ENCODE measurements around the gene SFMBT1.

SFMBT1 gene

DNA sequence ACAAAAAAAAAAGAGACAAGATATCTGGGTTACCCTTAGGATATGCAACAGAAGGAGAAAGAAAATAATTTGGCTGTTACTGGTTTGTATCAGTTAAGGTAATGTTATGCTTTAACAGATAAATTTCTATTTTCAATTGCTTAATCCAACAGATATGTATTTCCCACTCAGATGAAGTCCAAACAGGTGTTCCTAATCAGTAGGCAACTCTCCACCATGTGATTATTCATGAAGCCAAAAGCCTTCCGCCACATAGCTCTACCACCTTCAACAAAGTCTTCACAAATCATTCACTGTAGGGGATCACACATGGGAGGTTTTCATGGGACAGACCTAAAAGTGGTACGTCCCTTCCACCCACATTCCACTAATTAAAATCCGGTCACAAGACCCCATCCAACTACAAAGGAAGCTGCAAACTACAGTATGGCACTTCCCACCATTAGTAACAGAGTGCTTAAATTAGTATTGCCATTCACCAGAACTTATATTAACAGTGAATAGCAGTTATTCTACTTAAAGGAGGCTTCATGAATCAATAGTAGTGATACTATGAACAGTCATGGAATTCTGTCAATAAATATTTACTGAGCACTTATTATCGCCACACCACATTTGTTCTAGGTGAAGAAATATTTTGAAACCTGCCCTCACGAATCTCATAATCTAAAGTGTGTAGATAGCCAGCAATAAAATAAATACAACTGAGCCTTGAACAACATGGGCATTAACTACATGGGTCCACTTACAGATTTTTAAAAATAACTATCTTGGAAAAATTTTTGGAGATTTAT, 66.5 kb downstream of the SFMBT1 start:
- no peaks in the 10 kb centered on the region for H3K27me3 Mint-ChIP-seq
- peaks cover 25% of the 10 kb centered on the region for H3K4me1 Mint-ChIP-seq (ENCODE audit: low read depth)
- intact Hi-C loops (cut with micrococcal nuclease), result no loop called here
- H3K36me3 Mint-ChIP-seq (ENCODE audit: low read depth), result no peaks in the 10 kb centered on the region
- no peaks in the 10 kb centered on the region for H3K9me3 Mint-ChIP-seq
- no peak overlapping the region for H3K27ac Mint-ChIP-seq
- H3K4me3 Mint-ChIP-seq, result no peak overlapping the region

DNA sequence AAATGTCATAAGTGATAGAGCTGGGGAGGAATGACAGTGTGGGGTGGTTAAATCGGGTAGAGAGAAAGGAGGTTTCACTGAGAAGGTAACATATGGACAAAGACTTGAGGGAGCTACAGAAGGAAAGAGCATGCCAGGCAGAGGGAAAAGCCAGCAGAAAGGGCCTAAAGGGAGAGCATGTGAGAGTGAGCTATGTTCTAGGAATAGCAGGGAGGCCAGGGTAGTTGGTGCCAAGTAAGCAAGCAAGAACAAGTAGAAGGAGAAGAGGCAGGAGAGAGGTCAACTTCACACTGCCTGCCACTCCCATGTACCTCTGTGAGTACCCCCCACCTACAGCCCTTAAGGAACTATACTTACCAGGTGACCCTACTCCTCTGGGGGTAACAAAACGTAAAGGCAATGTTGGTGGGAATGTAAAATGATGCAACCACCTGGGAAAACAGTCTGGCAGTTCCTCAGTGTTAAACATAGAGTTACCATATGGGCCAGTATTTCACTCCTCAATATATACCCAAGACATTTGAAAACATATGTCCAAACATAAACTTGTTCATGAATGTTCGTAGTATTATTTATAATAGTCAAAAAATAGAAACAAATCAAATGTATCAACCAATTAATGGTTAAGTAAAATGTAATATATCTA, 67.6 kb downstream of the SFMBT1 start:
- peaks cover 13% of the 10 kb centered on the region for H3K4me1 Mint-ChIP-seq (ENCODE audit: low read depth)
- no peak overlapping the region for H3K4me3 Mint-ChIP-seq
- no peaks in the 10 kb centered on the region for H3K9me3 Mint-ChIP-seq
- H3K27ac Mint-ChIP-seq, result peak overlapping the region; percentile 6
- intact Hi-C loops (cut with micrococcal nuclease), result no loop called here
- no peaks in the 10 kb centered on the region for H3K36me3 Mint-ChIP-seq (ENCODE audit: low read depth)
- H3K27me3 Mint-ChIP-seq, result no peaks in the 10 kb centered on the region

GRCh38 chr3:52973806-52974205, 72.1 kb downstream of the SFMBT1 start:
- Mint-ChIP-seq H3K4me3 (no peak overlapping the region), H3K27me3 (no peaks in the 10 kb centered on the region), H3K36me3 (ENCODE audit: low read depth) (peaks cover 11% of the 10 kb centered on the region), H3K27ac (no peak overlapping the region), H3K9me3 (no peaks in the 10 kb centered on the region), H3K4me1 (ENCODE audit: low read depth) (no peaks in the 10 kb centered on the region)
- intact Hi-C loops (cut with micrococcal nuclease), result no loop called here

- Mint-ChIP-seq H3K27me3 (no peaks in the 10 kb centered on the region), H3K36me3 (ENCODE audit: low read depth) (peaks cover 21% of the 10 kb centered on the region), H3K9me3 (no peaks in the 10 kb centered on the region), H3K4me1 (ENCODE audit: low read depth) (no peaks in the 10 kb centered on the region), H3K4me3 (no peak overlapping the region), H3K27ac (no peak overlapping the region)
- intact Hi-C loops (cut with micrococcal nuclease), result no loop called here
These were observed 74.0 kb downstream of the SFMBT1 start for GRCh38 chr3:52971895-52972294.

- H3K4me3 Mint-ChIP-seq, result no peak overlapping the region
- no peaks in the 10 kb centered on the region for H3K4me1 Mint-ChIP-seq (ENCODE audit: low read depth)
- intact Hi-C loops (cut with micrococcal nuclease), result no loop called here
- H3K9me3 Mint-ChIP-seq, result no peaks in the 10 kb centered on the region
- peaks cover 30% of the 10 kb centered on the region for H3K36me3 Mint-ChIP-seq (ENCODE audit: low read depth)
- no peaks in the 10 kb centered on the region for H3K27me3 Mint-ChIP-seq
- H3K27ac Mint-ChIP-seq, result no peak overlapping the region
These were observed 78.5 kb downstream of the SFMBT1 start for GRCh38 chr3:52967398-52967797.

DNA sequence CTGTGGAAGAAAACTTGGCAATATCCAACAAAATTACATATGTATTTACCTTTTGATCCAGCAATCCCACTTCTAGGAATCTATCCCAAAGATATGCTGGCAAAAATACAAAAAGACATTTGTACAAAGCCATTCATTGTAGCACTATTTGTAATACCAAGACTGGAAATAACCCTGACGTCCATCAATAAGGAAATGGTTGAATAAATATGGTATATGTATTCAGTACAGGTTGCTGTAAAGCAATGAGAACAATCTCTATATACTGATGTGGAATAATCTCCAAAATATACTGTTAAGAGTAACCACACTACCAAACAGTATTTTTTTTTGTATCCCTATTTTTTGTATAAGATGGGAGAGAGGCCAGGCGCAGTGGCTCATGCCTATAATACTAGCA, 83.7 kb downstream of the SFMBT1 start:
- H3K9me3 Mint-ChIP-seq, result no peaks in the 10 kb centered on the region
- no peak overlapping the region for H3K4me3 Mint-ChIP-seq

GRCh38 chr3:52959773-52960172, 86.1 kb downstream of the SFMBT1 start:
- H3K36me3 Mint-ChIP-seq (ENCODE audit: low read depth), result peaks cover 18% of the 10 kb centered on the region
- peaks cover 23% of the 10 kb centered on the region for H3K4me1 Mint-ChIP-seq (ENCODE audit: low read depth)
- H3K4me3 Mint-ChIP-seq, result no peak overlapping the region
- intact Hi-C loops (cut with micrococcal nuclease), result no loop called here
- no peaks in the 10 kb centered on the region for H3K9me3 Mint-ChIP-seq
- H3K27ac Mint-ChIP-seq, result no peak overlapping the region
- H3K27me3 Mint-ChIP-seq, result no peaks in the 10 kb centered on the region

More for the DNA sequence above, 83.7 kb downstream of the SFMBT1 start:
- H3K36me3 Mint-ChIP-seq (ENCODE audit: low read depth), result peaks cover 16% of the 10 kb centered on the region
- intact Hi-C loops (cut with micrococcal nuclease), result no loop called here
- H3K4me1 Mint-ChIP-seq (ENCODE audit: low read depth), result peaks cover 19% of the 10 kb centered on the region
- H3K27me3 Mint-ChIP-seq, result no peaks in the 10 kb centered on the region
- no peak overlapping the region for H3K27ac Mint-ChIP-seq

DNA sequence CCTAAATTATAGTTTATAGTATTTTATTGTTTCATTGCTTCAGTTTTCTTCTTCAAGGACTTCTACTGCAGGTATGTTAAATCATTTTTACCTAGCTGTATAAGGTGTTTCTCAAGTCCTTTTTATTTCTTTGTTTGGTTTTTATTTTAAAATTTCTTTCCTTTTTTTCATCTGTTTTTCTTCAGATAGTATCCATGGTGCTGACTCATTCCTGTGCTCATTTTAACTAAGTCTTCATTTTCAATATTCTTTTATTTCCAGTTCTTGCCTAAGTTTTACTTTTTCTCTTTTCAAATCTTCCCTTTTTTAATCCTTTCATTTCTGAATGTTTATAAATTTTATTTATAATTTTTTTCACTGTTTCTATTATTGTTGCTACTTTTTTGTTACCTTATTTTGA, 106.3 kb downstream of the SFMBT1 start:
- no peaks in the 10 kb centered on the region for H3K27me3 Mint-ChIP-seq

DNA sequence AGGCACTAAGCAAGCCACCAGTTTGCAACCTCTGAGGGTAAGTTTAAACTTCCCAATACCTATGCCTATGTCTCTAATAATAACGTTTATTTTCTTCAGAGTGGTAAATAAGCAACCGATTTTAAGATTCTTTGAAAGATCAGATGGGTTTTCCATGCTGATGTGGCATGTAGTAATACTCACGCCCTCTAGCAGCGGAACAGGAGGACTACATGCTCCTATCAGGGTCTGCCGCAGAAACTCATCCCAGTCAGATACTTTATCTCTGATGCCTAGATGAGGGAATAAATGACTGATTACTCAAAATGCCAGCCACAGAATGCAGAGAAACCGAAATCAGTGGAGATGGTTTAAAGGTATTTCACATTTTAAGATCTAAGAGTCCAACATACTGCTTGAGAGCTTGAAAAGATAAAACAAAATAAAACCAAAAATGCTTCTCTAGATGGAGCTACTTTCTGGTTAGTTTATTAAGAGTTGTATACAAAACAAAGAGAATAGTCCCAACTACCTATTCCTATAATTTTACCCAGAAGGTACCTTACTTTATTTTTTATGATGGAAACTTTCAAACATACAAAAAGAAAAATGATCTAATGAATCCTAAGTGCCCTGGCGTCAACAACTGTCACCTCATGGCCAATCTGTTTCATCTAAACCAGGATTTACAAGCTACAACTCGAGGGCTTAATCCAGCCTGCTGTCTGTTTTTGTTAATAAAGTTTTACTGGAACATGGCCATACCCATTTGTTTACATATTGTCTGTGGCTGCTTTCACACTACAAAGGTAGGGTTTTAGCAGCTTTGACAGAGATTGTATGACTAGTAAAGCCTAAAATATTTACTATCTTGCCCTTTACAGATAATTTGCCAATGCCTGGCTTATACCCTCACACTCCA, 111.0 kb downstream of the SFMBT1 start:
- Mint-ChIP-seq H3K4me3 (no peak overlapping the region), H3K27ac (no peak overlapping the region), H3K9me3 (no peaks in the 10 kb centered on the region), H3K27me3 (no peaks in the 10 kb centered on the region), H3K36me3 (ENCODE audit: low read depth) (peaks cover 26% of the 10 kb centered on the region), H3K4me1 (ENCODE audit: low read depth) (peaks cover 5% of the 10 kb centered on the region)
- intact Hi-C loops (cut with micrococcal nuclease), result loop anchor here (5.0 kb wide), 2 partner anchors 83 to 193 kb away; no protein-coding TSS in a partner anchor

More for the DNA sequence above, 106.3 kb downstream of the SFMBT1 start:
- Mint-ChIP-seq H3K36me3 (ENCODE audit: low read depth) (peaks cover 37% of the 10 kb centered on the region), H3K27ac (no peak overlapping the region), H3K4me3 (no peak overlapping the region), H3K4me1 (ENCODE audit: low read depth) (no peaks in the 10 kb centered on the region), H3K9me3 (no peaks in the 10 kb centered on the region)
- intact Hi-C loops (cut with micrococcal nuclease), result no loop called here

GRCh38 chr3:52931889-52932288, 114.0 kb downstream of the SFMBT1 start:
- Mint-ChIP-seq H3K36me3 (ENCODE audit: low read depth) (peaks cover 29% of the 10 kb centered on the region), H3K27ac (no peak overlapping the region), H3K9me3 (no peaks in the 10 kb centered on the region), H3K4me1 (ENCODE audit: low read depth) (peaks cover 14% of the 10 kb centered on the region), H3K27me3 (no peaks in the 10 kb centered on the region), H3K4me3 (no peak overlapping the region)
- intact Hi-C loops (cut with micrococcal nuclease), result loop anchor here (5.0 kb wide), 2 partner anchors 80 to 190 kb away; no protein-coding TSS in a partner anchor

GRCh38 chr3:52931328-52931727, 114.5 kb downstream of the SFMBT1 start:
- no peak overlapping the region for H3K27ac Mint-ChIP-seq
- intact Hi-C loops (cut with micrococcal nuclease), result loop anchor here (5.0 kb wide), 2 partner anchors 79 to 189 kb away; no protein-coding TSS in a partner anchor
- peaks cover 29% of the 10 kb centered on the region for H3K36me3 Mint-ChIP-seq (ENCODE audit: low read depth)

DNA sequence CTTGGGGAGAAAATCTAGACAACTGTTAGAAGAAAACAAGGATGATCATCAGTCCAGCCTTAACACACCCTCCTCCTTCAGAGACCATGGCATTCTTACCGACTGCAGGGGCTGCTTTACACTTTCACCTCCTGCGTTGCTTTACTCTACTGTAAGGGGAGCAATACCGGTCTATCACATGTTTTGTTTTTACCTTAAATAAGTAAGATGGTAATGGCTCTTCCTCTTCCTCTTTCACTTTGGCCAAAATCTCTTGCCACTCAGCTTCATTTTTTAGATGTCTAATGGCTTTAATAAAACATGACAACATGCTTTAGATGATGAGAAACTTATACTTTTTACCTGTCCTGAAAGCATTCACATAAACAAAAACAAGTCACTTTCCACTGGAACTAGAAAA, 115.1 kb downstream of the SFMBT1 start:
- Mint-ChIP-seq H3K4me3 (no peak overlapping the region), H3K27ac (no peak overlapping the region), H3K4me1 (ENCODE audit: low read depth) (peaks cover 22% of the 10 kb centered on the region), H3K9me3 (no peaks in the 10 kb centered on the region), H3K27me3 (no peaks in the 10 kb centered on the region), H3K36me3 (ENCODE audit: low read depth) (peaks cover 29% of the 10 kb centered on the region)
- intact Hi-C loops (cut with micrococcal nuclease), result loop anchor here (5.0 kb wide), 2 partner anchors 78 to 188 kb away; no protein-coding TSS in a partner anchor

More at GRCh38 chr3:52931328-52931727, 114.5 kb downstream of the SFMBT1 start:
- Mint-ChIP-seq H3K4me3 (no peak overlapping the region), H3K9me3 (no peaks in the 10 kb centered on the region), H3K27me3 (no peaks in the 10 kb centered on the region), H3K4me1 (ENCODE audit: low read depth) (peaks cover 18% of the 10 kb centered on the region)

DNA sequence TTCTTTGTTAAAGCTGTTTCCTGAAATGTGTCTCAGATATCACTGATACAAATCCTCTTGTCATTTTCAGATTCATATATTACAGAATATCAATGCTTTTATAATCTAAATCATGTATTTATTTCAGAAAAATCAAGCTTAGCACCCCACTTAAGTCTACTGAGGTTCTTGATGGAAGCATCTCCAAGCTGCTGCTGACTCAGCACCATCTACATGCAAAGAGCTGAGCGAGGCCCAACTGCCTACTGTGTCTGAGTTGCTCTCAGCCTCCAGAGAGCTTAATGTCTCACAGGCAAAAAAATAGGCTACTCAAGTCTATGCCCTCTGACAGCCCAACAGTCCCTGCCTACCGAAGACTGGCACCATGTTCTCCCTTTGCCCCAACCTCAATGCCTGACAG, 119.3 kb downstream of the SFMBT1 start:
- H3K4me1 Mint-ChIP-seq (ENCODE audit: low read depth), result peaks cover 42% of the 10 kb centered on the region
- no peak overlapping the region for H3K4me3 Mint-ChIP-seq
- no peaks in the 10 kb centered on the region for H3K27me3 Mint-ChIP-seq
- H3K27ac Mint-ChIP-seq, result peak overlapping the region; percentile 62
- no peaks in the 10 kb centered on the region for H3K9me3 Mint-ChIP-seq
- peaks cover 44% of the 10 kb centered on the region for H3K36me3 Mint-ChIP-seq (ENCODE audit: low read depth)
- intact Hi-C loops (cut with micrococcal nuclease), result no loop called here
